ENCODE data around the gene CDCP2. TPM values are rescaled to one million over a fixed set of nuclear protein-coding genes. Genes with fewer than 3 reads are reported as not detected.

CDCP2 gene
- total RNA-seq, 2 donors from 2014 or later, result not detected

- no peak for ATAC-seq
- Histone ChIP-seq H3K36me3 (replicated peaks in 1 of 2; ENCODE audit: insufficient read depth in 1 of 2, low read depth in 2 of 2) (no peaks in the 10 kb centered on the region), H3K4me3 (no peak overlapping the region), H3K27ac (no peak overlapping the region), H3K27me3 (no peaks in the 10 kb centered on the region), H3K4me1 (peaks cover 45% of the 10 kb centered on the region), H3K9me3 (no peaks in the 10 kb centered on the region)
- DNase-seq, result no peak
- TF ChIP-seq POLR2A (IDR thresholded peaks at IDR 0.05) (no peak), CTCF (IDR thresholded peaks at IDR 0.05) (no peak)
- 96 to 98% methylated on average over 8 of the region's 8 CpGs for WGBS, 2 donors
- intact Hi-C loops (cut with DNase I), result loop anchor here (10.0 kb wide), 1 partner anchor 282 kb away; the partner anchor contains the start of gene SSBP3
Measured at GRCh38 chr1:54122992-54123391, 29.8 kb downstream of the CDCP2 start.

DNA sequence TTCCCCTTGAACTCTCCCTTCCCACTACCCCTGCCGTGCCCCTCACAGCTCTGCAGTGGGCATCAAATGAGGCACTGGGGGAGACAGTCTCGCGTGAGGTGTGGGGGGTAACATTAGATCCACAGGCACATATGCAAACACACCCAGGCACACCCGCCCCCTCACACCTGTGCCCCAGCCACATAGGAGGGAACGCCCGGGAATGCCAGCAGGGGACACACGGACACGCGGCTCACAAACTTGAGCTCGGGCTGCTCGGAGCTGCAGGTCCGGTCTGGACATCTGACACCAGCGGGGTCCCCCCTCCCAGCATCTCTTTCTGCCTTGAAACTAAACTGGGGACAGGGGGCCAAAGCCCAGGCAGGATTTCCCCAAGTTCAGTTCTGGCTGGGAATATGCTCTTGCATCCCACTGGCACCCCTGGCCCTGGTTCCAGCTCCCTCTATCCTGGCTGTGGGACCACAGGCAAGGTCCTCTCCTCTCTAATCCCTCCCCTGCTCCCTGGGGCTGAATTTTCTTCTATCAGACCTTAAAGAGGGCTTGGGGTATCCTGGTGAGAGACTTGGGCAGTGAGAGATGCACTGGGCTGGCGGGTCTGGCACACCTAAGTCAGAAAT, 30.6 kb downstream of the CDCP2 start:
- no peak overlapping the region for H3K4me3 ChIP-seq
- peak overlapping the region in 2 of 4 donors; percentile 46 to 72 for H3K27ac ChIP-seq
- 47 to 66% methylated on average over 13 to 14 of the region's 14 CpGs for WGBS, 2 donors
- H3K36me3 ChIP-seq (replicated peaks in 1 of 2; ENCODE audit: insufficient read depth in 1 of 2, low read depth in 2 of 2), result no peaks in the 10 kb centered on the region
- peaks cover 45% of the 10 kb centered on the region for H3K4me1 ChIP-seq
- H3K9me3 ChIP-seq, result no peaks in the 10 kb centered on the region
- TF ChIP-seq CTCF (IDR thresholded peaks at IDR 0.05) (no peak), POLR2A (IDR thresholded peaks at IDR 0.05) (no peak)
- peak in 2 of 4 donors; percentile 21 to 26 for DNase-seq
- intact Hi-C loops (cut with DNase I), result loop anchor here (10.0 kb wide), 1 partner anchor 283 kb away; the partner anchor contains the start of gene SSBP3
- no peak for ATAC-seq
- H3K27me3 ChIP-seq, result no peaks in the 10 kb centered on the region

GRCh38 chr1:54121482-54122134, 31.2 kb downstream of the CDCP2 start:
- Histone ChIP-seq H3K4me3 (no peak overlapping the region), H3K27ac (peak overlapping the region in 3 of 4 donors; percentile 1 to 72 (median 46)), H3K27me3 (no peaks in the 10 kb centered on the region), H3K9me3 (no peaks in the 10 kb centered on the region), H3K4me1 (peaks cover 45% of the 10 kb centered on the region), H3K36me3 (replicated peaks in 1 of 2; ENCODE audit: insufficient read depth in 1 of 2, low read depth in 2 of 2) (no peaks in the 10 kb centered on the region)
- 5 to 6% methylated on average over 18 to 36 of the region's 36 CpGs for WGBS, 2 donors
- peak; percentile 70 for ATAC-seq
- intact Hi-C loops (cut with DNase I), result loop anchor here (10.0 kb wide), 1 partner anchor 283 kb away; the partner anchor contains the start of gene SSBP3
- DNase-seq, result peak; percentile 81 to 87 (median 85)
- TF ChIP-seq POLR2A (IDR thresholded peaks at IDR 0.05) (peak in 2 of 3 donors; percentile 43 to 61), CTCF (IDR thresholded peaks at IDR 0.05) (peak; percentile 71 to 88 (median 81))

GRCh38 chr1:54120698-54121481, 31.9 kb downstream of the CDCP2 start:
- H3K27me3 ChIP-seq, result no peaks in the 10 kb centered on the region
- peak overlapping the region in 2 of 4 donors; percentile 46 to 72 for H3K27ac ChIP-seq
- WGBS, 2 donors, result 51% methylated on average over 27 to 33 of the region's 33 CpGs
- no peaks in the 10 kb centered on the region for H3K36me3 ChIP-seq (replicated peaks in 1 of 2; ENCODE audit: insufficient read depth in 1 of 2, low read depth in 2 of 2)
- no peaks in the 10 kb centered on the region for H3K9me3 ChIP-seq
- peaks cover 40% of the 10 kb centered on the region for H3K4me1 ChIP-seq
- ATAC-seq, result no peak
- intact Hi-C loops (cut with DNase I), result loop anchor here (10.0 kb wide), 1 partner anchor 284 kb away; the partner anchor contains the start of gene SSBP3
- TF ChIP-seq CTCF (IDR thresholded peaks at IDR 0.05) (no peak), POLR2A (IDR thresholded peaks at IDR 0.05) (no peak)
- no peak overlapping the region for H3K4me3 ChIP-seq
- DNase-seq, result no peak

Data from body of pancreas (tissue), 4 donors.